ENCODE results near the gene FBXO21. TPM values are rescaled to one million over a fixed set of nuclear protein-coding genes. Genes with fewer than 3 reads are reported as not detected.

Gene FBXO21
- total RNA-seq, 1 experiment from 2014 or later: 32.4 TPM

- BruUV-seq (replicated peaks): no TSS peak
- intact Hi-C loops (cut with micrococcal nuclease; ENCODE audit: unreplicated experiment): no loop called here
- no peak for DNase-seq
- Histone ChIP-seq H3K4me2 (no peak overlapping the region), H3K27me3 (ENCODE audit: insufficient read depth, low read depth) (peaks cover 88% of the 10 kb centered on the region), H3K9me3 (ENCODE audit: insufficient read depth, low read depth) (no peaks in the 10 kb centered on the region), H3K4me3 (no peak overlapping the region), H3K36me3 (ENCODE audit: low read depth) (no peaks in the 10 kb centered on the region), H3K27ac (no peak overlapping the region), H3K79me2 (ENCODE audit: low read depth) (no peaks in the 10 kb centered on the region), H3F3A (ENCODE audit: insufficient read depth, low read depth) (no peaks in the 10 kb centered on the region), H2AFZ (no peak overlapping the region), H3K9me2 (ENCODE audit: insufficient read depth) (no peaks in the 10 kb centered on the region), H3K4me1 (replicated peaks; ENCODE audit: insufficient read depth) (no peaks in the 10 kb centered on the region), H4K20me1 (ENCODE audit: insufficient read depth) (no peaks in the 10 kb centered on the region)
- ChIA-PET CTCF (interaction anchor here (0.6 kb wide), 1 partner anchor 21 kb away, joined by 3 read pairs; no protein-coding TSS in a partner anchor), POLR2A (ENCODE audit: unreplicated experiment) (no interaction called here)
- no peak for TF ChIP-seq CTCF (conservative IDR thresholded peaks at IDR 0.05)
- no peak for TF ChIP-seq EZH2 (IDR thresholded peaks at IDR 0.05; ENCODE audit: low read depth)
Measured at GRCh38 chr12:117098361-117099217, 91.7 kb downstream of the FBXO21 start.

GRCh38 chr12:117098024-117098360 lies 92.3 kb downstream of the FBXO21 start:
- Histone ChIP-seq H3K4me2 (no peak overlapping the region), H3K79me2 (ENCODE audit: low read depth) (no peaks in the 10 kb centered on the region), H2AFZ (no peak overlapping the region), H3K9me3 (ENCODE audit: insufficient read depth, low read depth) (no peaks in the 10 kb centered on the region), H4K20me1 (ENCODE audit: insufficient read depth) (no peaks in the 10 kb centered on the region), H3K36me3 (ENCODE audit: low read depth) (no peaks in the 10 kb centered on the region), H3K27me3 (ENCODE audit: insufficient read depth, low read depth) (peaks cover 94% of the 10 kb centered on the region), H3K4me1 (replicated peaks; ENCODE audit: insufficient read depth) (no peaks in the 10 kb centered on the region), H3F3A (ENCODE audit: insufficient read depth, low read depth) (no peaks in the 10 kb centered on the region), H3K27ac (no peak overlapping the region), H3K4me3 (no peak overlapping the region), H3K9me2 (ENCODE audit: insufficient read depth) (no peaks in the 10 kb centered on the region)
- intact Hi-C loops (cut with micrococcal nuclease; ENCODE audit: unreplicated experiment): no loop called here
- POLR2A ChIA-PET (ENCODE audit: unreplicated experiment): no interaction called here
- CTCF ChIA-PET: no interaction called here
- no peak for DNase-seq
- TF ChIP-seq CTCF (conservative IDR thresholded peaks at IDR 0.05) (no peak), EZH2 (IDR thresholded peaks at IDR 0.05; ENCODE audit: low read depth) (no peak)
- no TSS peak for BruUV-seq (replicated peaks)

- Histone ChIP-seq H3K9me3 (ENCODE audit: insufficient read depth, low read depth) (no peaks in the 10 kb centered on the region), H4K20me1 (ENCODE audit: insufficient read depth) (no peaks in the 10 kb centered on the region), H3K4me1 (replicated peaks; ENCODE audit: insufficient read depth) (no peaks in the 10 kb centered on the region), H3K27me3 (ENCODE audit: insufficient read depth, low read depth) (peaks cover 94% of the 10 kb centered on the region), H3F3A (ENCODE audit: insufficient read depth, low read depth) (no peaks in the 10 kb centered on the region), H3K36me3 (ENCODE audit: low read depth) (no peaks in the 10 kb centered on the region), H3K4me2 (no peak overlapping the region), H2AFZ (no peak overlapping the region), H3K4me3 (no peak overlapping the region), H3K9me2 (ENCODE audit: insufficient read depth) (no peaks in the 10 kb centered on the region), H3K79me2 (ENCODE audit: low read depth) (no peaks in the 10 kb centered on the region), H3K27ac (no peak overlapping the region)
- intact Hi-C loops (cut with micrococcal nuclease; ENCODE audit: unreplicated experiment): no loop called here
- ChIA-PET CTCF (no interaction called here), POLR2A (ENCODE audit: unreplicated experiment) (interaction anchor here (0.5 kb wide), 1 partner anchor 519 kb away, joined by 10 read pairs; no protein-coding TSS in a partner anchor)
- TF ChIP-seq CTCF (conservative IDR thresholded peaks at IDR 0.05) (no peak), EZH2 (IDR thresholded peaks at IDR 0.05; ENCODE audit: low read depth) (no peak)
- BruUV-seq (replicated peaks): no TSS peak
- no peak for DNase-seq
Measured at GRCh38 chr12:117097159-117097558, 93.1 kb downstream of the FBXO21 start.

Data from PC-9 (cell line).